NCI-H1092 (cell line): ENCODE results near the gene SHKBP1.
"Not testable (repeated sequence)": the region's sequence is repeated elsewhere in the genome, so short reads cannot be mapped to it uniquely, and the experiment has no call there.

Experiments
- DNase-seq: peaks from one replicate; lab custom pipeline; 2025; lab: John Stamatoyannopoulos, UW

Gene SHKBP1

GRCh38 chr19:40616178-40616577, 39.5 kb downstream of the SHKBP1 start:
- DNase-seq: no peak

GRCh38 chr19:40616941-40617340, 40.3 kb downstream of the SHKBP1 start:
- DNase-seq: no peak

- DNase-seq: no peak
Observed at GRCh38 chr19:40617961-40618360, 41.3 kb downstream of the SHKBP1 start.

GRCh38 chr19:40619333-40620160, 42.9 kb downstream of the SHKBP1 start:
- no peak for DNase-seq

GRCh38 chr19:40620161-40620485, 43.5 kb downstream of the SHKBP1 start:
- no peak for DNase-seq

- no peak for DNase-seq
Observed at GRCh38 chr19:40621283-40621682, 44.6 kb downstream of the SHKBP1 start.

GRCh38 chr19:40621966-40622772, 45.5 kb downstream of the SHKBP1 start:
- DNase-seq: no peak

GRCh38 chr19:40622773-40623075, 46.1 kb downstream of the SHKBP1 start:
- no peak for DNase-seq

- peak; percentile 16 for DNase-seq
Observed at GRCh38 chr19:40623403-40624251, 47.0 kb downstream of the SHKBP1 start.

- not testable (repeated sequence) for DNase-seq
Observed at GRCh38 chr19:40624369-40625153, 47.9 kb downstream of the SHKBP1 start.

- no peak for DNase-seq
Observed at GRCh38 chr19:40625406-40626120, 48.9 kb downstream of the SHKBP1 start.

- DNase-seq: no peak
Observed at GRCh38 chr19:40626918-40627317, 50.2 kb downstream of the SHKBP1 start.

- DNase-seq: no peak
Observed at GRCh38 chr19:40627486-40628279, 51.0 kb downstream of the SHKBP1 start.

- DNase-seq: no peak
Observed at GRCh38 chr19:40629346-40629745, 52.7 kb downstream of the SHKBP1 start.

- no peak for DNase-seq
Observed at GRCh38 chr19:40630571-40631160, 54.0 kb downstream of the SHKBP1 start.

GRCh38 chr19:40632311-40633036, 55.8 kb downstream of the SHKBP1 start:
- no peak for DNase-seq

GRCh38 chr19:40633207-40633606, 56.5 kb downstream of the SHKBP1 start:
- no peak for DNase-seq

- no peak for DNase-seq
Observed at GRCh38 chr19:40638327-40638726, 61.7 kb downstream of the SHKBP1 start.

- DNase-seq: no peak
Observed at GRCh38 chr19:40639638-40639982, 62.9 kb downstream of the SHKBP1 start.
